Mononuclear cell (primary cell): ENCODE results near the gene TRAP1. TPM values are rescaled to one million over a fixed set of nuclear protein-coding genes. Genes with fewer than 3 reads are reported as not detected.
"Not testable (repeated sequence)": the region's sequence is repeated elsewhere in the genome, so short reads cannot be mapped to it uniquely, and the experiment has no call there.

ENCODE experiments used
- H3K27me3 ChIP-seq: 2 replicates; pipeline ENCODE4 v1.6.0; 2011; ENCODE audit warnings: low read length, control low read depth; ENCODE audit not compliant: insufficient read depth
- H3K4me1 ChIP-seq: 2 replicates; pipeline ENCODE4 v1.5.1; 2011; ENCODE audit warnings: mild to moderate bottlenecking, low read length, control low read depth; ENCODE audit not compliant: insufficient read depth
- H3K4me3 ChIP-seq: 2 replicates; pipeline ENCODE4 v1.5.1; 2011; ENCODE audit warnings: mild to moderate bottlenecking, low read length, moderate library complexity
- H3K9me3 ChIP-seq: 2 replicates; pipeline ENCODE4 v1.5.1; 2011; ENCODE audit warnings: low read depth, mild to moderate bottlenecking, control low read depth, low read length
- total RNA-seq: library from RNA; depleted of rRNA; stranded (reverse); fragments of >200 nt; gene quantifications from one replicate; pipeline ENCODE4 v1.2.3, GENCODE V29; 2012

The TRAP1 gene
- total RNA-seq, 1 donor, result 18.1 TPM

DNA sequence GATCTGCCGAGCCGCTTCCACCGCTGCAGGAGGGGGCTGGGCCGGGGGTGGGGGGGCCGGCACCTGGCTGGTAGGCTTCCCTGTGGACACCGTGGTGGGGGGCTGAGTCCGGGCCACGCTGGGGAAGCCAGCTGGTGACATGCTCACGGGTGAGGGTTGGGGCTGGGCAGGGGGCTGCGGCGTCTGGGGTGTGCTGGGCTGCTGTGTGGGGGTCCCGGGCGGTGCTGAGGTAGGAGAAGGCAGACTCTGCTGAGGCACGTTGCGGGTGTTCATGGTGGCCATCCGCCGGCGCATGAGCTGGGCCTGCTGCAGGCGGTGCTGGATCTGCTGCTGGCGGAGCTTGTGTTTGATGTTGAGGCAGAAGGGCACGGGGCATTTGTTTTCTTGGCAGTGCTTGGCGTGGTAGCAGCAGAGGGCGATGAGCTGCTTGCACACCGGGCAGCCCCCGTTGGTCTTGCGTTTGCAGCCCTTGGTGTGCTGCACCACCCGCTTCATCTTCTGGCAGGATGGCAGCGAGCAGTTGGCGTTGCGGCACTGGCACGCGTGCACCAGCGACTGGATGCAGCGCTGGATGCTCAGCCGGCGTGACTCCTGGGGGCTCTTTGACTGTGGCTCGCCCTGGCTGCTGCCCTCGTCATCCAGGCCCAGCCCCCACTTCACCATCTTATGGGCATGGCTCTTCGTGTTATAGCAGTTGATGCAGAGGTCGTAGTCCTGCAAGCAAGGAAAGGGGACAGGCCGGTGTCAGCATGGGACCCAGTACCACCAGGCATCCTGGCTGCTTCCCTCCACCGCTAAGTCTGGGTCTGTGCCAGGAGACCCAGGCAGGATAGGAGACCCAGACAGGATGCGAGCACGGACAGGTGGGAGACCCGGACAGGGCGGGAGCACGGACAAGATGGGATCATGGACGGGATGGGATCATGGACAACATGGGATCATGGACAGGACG, 12.1 kb upstream of the TRAP1 start:
- Histone ChIP-seq H3K27me3 (no peaks in the 10 kb centered on the region), H3K4me1 (no peaks in the 10 kb centered on the region), H3K4me3 (no peak overlapping the region)

DNA sequence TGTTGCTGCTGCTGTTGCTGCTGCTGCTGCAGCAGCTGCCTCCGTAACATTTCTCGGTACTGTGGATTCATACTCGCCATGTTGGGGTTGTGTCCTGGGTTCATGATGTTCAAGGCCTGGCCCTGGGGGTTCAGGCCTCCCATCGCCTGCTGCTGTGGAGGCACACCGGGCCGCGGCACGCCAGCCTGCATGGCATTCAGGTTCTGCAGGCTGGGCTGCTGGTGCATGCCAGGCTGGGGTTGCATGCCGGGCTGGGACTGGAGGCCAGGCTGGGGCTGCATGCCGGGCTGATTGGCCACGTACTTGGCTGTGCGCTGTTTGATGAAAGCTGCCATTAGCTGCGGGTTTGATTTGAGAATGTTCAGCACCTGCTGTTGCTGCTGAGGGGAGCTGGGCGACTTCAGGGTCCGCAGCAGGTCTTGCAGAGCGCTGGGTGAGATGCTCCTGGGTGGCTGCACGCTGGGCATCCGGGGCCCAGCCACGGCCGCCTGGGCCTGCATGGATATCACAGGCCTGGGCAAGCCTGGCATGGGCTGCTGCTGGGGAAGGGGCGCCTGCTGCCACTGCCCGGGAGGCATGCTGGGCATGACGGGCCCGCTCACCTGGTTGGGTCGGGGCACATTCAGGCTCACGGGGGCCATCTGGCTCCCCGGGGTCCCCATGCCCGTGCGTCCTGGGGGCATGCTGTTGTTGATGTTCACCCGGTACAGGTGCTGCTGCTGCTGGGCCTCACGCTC, 11.3 kb upstream of the TRAP1 start:
- no peaks in the 10 kb centered on the region for H3K27me3 ChIP-seq
- H3K4me1 ChIP-seq, result no peaks in the 10 kb centered on the region
- H3K9me3 ChIP-seq, result no peaks in the 10 kb centered on the region
- no peak overlapping the region for H3K4me3 ChIP-seq

More for the DNA sequence above, 12.1 kb upstream of the TRAP1 start:
- H3K9me3 ChIP-seq, result no peaks in the 10 kb centered on the region

DNA sequence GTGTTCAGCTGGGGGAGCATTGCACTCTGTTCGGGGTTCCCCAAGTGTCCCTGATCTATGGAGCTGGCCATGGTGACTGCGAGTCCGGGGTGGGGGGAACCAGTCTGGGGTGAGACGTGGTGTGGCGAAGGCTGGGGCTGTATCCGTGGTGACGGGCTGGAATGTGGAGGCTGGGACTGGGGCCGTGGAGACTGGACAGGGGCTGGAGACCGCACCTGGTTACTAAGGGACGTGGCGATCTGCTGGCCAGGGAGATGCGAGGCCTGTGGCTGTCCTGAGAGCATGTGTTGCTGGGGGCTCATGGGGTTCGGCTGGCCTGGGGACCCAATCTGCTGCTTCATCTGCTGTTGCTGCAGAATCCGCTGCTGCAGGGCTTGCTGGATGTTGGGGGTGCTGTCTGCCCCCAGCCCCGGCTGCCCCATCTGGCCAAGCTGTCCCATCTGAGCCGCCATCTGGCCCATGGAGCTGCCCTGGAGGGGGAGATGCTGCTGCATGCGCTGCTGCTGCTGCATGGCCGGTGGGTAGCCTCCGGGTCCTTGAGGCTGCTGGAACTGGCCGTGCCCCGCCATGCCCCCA, 10.6 kb upstream of the TRAP1 start:
- H3K9me3 ChIP-seq, result no peaks in the 10 kb centered on the region
- no peaks in the 10 kb centered on the region for H3K27me3 ChIP-seq
- no peaks in the 10 kb centered on the region for H3K4me1 ChIP-seq
- H3K4me3 ChIP-seq, result no peak overlapping the region

DNA sequence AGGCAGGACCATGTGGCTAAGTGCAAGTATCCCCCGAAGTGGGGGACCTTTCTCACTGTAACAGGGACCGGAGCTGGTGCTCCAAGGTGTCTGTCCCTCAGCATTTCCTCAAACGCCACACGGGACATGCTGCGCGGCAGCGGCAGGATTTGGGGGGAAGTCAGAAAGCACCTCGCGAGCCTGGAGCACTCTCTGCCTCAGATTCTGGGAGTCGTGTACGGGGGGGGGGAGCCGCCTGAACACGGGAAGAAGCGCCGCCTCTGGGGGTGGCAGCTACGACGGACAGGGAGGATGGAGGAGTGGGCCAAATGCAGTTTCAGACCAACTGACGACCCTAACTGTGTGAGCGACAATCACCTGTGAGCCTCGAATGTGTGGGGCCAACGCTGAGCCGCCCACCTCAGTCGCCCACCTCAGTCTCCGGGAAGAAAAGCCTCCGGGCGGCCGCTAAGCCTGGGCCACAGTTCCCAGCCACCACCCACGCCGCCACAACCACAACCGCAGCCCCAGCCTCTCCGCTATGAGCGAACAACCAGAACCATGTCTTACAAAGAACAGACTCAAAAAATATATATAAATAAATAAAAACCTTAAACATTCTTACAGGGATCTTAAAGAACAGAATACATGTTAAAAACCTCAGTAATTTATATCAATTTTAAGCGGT, 8.8 kb upstream of the TRAP1 start:
- H3K4me1 ChIP-seq, result no peaks in the 10 kb centered on the region
- no peak overlapping the region for H3K4me3 ChIP-seq
- H3K27me3 ChIP-seq, result no peaks in the 10 kb centered on the region
- H3K9me3 ChIP-seq, result no peaks in the 10 kb centered on the region

DNA sequence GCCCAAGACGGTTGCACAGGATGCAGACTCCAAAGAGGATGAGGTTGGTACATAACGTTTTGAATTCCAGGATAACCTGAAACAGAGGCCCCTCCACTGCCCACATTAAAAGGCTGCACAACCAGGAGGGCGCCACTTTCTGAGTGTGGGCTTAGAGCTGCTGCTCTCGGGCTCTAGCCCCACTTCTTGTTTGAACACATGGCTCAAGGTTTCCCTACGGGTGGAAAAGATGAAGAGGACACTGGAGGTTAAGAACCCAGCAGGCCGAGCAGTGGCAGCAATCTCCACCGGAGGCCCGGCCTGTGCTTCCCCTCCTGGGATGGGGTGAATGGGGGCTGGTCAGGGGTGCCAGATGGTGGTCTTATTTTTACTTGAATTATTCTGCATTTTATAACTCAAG, 8.0 kb upstream of the TRAP1 start:
- H3K4me3 ChIP-seq, result no peak overlapping the region
- H3K9me3 ChIP-seq, result no peaks in the 10 kb centered on the region
- H3K4me1 ChIP-seq, result no peaks in the 10 kb centered on the region
- H3K27me3 ChIP-seq, result no peaks in the 10 kb centered on the region

DNA sequence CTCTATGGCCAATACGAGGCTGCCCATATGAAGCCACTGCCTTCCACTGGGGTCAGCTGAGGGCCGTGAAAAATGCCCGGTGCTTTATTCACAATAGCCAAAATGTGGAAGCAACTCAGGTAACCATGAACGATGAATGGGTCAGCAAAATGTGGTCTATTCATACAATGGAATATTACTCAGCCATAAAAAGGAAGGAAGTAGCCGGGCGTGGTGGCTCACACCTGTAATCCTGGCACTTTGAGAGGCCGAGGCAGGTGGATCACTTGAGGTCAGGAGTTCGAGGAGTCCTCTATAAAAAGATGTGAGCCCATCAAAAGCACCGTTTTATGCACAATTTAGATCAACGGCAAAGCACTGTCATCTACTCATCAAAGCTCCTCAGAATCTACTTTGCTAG, 5.2 kb upstream of the TRAP1 start:
- H3K4me1 ChIP-seq, result peaks cover 7% of the 10 kb centered on the region
- H3K4me3 ChIP-seq, result no peak overlapping the region
- no peaks in the 10 kb centered on the region for H3K27me3 ChIP-seq
- no peaks in the 10 kb centered on the region for H3K9me3 ChIP-seq

DNA sequence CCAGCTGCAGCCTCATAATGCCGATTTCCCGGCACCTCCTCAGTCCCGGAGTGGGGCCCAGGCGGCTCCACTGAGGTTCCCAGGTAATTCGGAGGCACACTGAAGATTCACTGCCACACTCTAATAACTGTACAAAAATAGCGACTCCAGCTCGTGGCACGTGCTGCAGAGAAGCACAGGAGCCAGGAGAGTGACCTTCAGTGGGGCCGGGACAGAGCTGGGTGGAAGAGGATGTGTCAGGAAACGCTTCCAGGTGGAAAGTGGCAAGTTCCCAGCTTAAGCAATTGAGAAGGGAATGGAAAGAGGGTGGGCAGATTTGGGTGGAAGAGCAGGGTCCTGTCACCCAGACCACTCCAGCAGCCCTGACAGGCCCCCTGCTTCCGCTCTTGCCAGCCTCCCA, 3.1 kb upstream of the TRAP1 start:
- no peak overlapping the region for H3K4me3 ChIP-seq
- no peaks in the 10 kb centered on the region for H3K27me3 ChIP-seq

DNA sequence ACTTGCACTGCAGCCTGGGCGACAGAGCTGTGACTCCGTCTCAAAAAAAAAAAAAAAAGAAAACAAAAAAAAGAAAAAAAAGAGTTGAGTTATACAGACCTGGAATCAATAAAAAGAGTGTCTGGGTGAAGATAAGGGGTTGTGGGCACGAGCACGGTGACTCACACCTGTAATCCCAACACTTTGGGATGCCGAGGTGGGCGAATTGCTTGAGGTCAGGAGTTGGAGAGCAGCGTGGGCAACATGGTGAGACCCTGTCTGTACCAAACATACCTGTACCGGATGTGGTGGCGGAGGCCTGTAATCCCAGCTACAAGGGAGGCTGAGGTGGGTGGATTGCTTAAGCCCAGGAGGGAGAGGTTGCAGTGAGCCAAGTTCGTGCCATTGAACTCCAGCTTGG, 1.3 kb upstream of the TRAP1 start:
- no peak overlapping the region for H3K4me3 ChIP-seq
- H3K9me3 ChIP-seq, result no peaks in the 10 kb centered on the region
- H3K4me1 ChIP-seq, result peaks cover 16% of the 10 kb centered on the region
- no peaks in the 10 kb centered on the region for H3K27me3 ChIP-seq

More for the DNA sequence above, 3.1 kb upstream of the TRAP1 start:
- no peaks in the 10 kb centered on the region for H3K9me3 ChIP-seq
- H3K4me1 ChIP-seq, result peaks cover 16% of the 10 kb centered on the region

DNA sequence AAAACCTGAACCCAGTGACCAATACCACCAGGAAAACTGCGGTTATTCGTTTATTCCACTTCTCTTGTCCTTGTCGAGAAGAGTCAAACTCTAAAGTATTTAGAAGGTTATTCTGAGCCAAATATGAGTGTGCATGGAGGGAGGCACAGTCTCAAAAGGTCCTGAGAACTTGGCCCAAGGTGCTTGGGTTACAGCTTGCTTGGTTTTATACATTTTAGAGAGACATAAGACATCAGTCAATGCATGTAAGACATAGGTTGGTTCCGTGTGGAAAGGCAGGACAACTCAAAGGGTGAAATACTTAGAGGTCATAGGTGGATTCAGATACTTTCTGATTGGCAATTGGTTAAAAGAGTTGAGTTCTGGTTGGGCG, 681 bp upstream of the TRAP1 start:
- Histone ChIP-seq H3K27me3 (no peaks in the 10 kb centered on the region), H3K4me3 (peak overlapping the region; percentile 78), H3K9me3 (no peaks in the 10 kb centered on the region), H3K4me1 (peaks cover 16% of the 10 kb centered on the region)

DNA sequence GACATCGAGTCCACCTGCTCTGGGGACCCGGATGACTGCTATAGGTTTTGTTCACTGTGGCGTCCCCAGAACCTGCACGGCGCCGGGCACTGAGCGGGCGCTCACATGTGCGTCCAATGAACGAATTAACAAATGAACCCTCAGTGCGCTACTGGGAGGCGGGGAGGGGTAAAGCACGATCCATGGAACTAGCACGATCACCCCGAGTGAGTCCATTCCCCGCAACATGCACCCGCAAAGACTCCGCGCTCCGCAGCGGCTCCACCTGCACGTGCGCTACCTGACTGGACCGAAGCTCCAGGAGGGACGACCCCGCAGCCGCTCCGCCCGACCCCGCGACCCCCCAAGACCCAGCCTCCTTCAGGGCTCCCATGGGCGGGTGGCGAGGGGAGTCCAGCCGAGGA, 491 bp downstream of the TRAP1 start:
- Histone ChIP-seq H3K27me3 (no peaks in the 10 kb centered on the region), H3K9me3 (no peaks in the 10 kb centered on the region), H3K4me1 (peaks cover 16% of the 10 kb centered on the region), H3K4me3 (peak overlapping the region; percentile 78)

DNA sequence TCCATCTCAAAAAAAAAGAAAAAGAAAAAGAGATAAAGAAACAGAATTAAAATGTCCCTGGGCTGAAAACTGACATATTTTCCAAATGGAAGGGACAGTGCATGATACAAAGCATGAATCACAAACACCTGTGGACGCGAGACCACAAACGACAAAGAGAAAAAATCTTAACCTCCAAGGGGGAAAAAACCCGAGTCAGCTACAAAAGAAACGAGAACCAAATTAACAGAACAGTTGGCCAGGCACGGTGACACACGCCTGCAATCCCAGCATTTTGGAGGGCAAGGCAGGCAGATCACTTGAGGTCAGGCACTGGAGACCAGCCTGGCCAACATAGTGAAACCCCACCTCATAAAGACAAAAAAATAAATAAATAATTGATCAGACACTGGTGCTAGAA, 1.9 kb downstream of the TRAP1 start:
- no peaks in the 10 kb centered on the region for H3K27me3 ChIP-seq
- no peaks in the 10 kb centered on the region for H3K9me3 ChIP-seq
- peaks cover 16% of the 10 kb centered on the region for H3K4me1 ChIP-seq
- H3K4me3 ChIP-seq, result no peak overlapping the region

DNA sequence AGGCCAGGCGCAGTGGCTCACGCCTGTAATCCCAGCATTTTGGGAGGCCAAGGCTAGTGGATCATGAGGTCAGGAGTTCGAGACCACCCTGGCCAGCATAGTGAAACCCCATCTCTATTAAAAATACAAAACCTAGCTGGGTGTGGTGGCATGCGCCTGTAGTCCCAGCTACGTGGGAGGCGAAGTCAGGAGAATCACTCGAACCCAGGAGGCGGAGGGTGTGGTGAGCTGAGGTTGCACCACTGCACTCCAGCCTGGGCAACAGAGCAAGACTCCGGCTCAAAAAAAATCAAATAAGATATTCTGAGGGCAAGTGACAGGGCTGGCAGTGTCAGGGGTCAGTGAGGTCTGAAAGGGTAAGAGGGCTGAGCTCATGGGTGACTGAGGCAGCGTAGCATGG, 2.9 kb downstream of the TRAP1 start:
- not testable (repeated sequence) for H3K9me3 ChIP-seq, H3K27me3 ChIP-seq, H3K4me3 ChIP-seq
- peaks cover 16% of the 10 kb centered on the region for H3K4me1 ChIP-seq

DNA sequence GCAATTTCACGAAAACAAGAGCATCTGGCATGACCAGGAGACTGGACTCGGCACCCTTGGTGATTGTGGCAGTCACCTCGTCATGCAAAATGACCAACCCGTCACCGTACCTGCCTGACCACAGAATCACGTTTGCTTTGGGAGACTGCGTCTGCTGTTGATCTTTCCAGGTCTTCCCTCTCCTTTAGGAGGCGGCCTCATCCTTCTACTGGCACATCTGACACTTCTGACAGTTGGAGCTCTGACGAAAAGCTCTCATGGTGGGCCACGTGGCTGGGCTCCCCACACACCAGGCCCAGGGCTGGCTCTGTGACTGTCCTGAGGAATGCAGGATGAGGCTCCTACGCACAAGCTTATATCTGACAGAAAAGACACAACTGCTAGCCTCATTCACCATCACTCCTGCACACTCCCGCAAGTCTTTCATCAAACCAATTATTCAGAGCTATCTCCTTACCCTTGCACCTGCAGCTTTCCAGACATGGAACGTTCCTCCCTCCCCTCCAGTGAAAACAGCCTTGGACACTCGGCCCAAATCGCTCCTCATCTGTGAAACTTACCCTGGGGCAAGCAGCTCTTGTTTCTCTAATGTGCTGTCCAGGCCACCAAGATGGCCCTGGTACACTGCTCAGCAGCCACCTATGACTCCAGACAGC, 3.6 kb downstream of the TRAP1 start:
- H3K9me3 ChIP-seq, result no peaks in the 10 kb centered on the region
- no peaks in the 10 kb centered on the region for H3K27me3 ChIP-seq
- H3K4me1 ChIP-seq, result peaks cover 16% of the 10 kb centered on the region
- no peak overlapping the region for H3K4me3 ChIP-seq

DNA sequence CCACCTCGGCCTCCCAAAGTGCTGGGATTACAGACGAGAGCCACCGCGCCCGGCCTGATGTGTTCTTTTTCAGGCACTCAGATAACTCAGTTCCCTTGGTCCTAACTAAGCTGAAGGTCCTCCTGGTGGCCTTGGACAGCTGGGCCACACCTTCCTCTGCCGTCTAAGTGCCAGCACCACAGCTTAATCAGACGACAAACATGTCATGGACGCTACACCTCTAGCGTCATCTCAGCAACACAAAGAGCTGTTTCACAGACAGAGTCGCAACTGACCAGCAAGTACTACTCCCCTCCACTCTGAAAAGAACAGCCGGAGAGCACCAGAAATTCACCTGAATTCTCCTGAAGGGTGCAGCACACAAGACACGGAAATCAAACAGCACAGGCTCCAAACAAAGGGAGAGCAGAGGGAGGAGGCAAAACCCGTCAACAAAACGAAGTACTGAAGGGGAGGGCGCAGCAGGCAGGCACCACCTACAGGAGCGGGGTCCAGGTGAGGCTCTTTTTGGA, 4.4 kb downstream of the TRAP1 start:
- no peaks in the 10 kb centered on the region for H3K27me3 ChIP-seq

More for the DNA sequence above, 4.4 kb downstream of the TRAP1 start:
- H3K9me3 ChIP-seq, result no peaks in the 10 kb centered on the region
- H3K4me1 ChIP-seq, result peaks cover 12% of the 10 kb centered on the region
- H3K4me3 ChIP-seq, result no peak overlapping the region
